Mucosa of descending colon (tissue), 3 donors: ENCODE data around the gene OPCML. TPM values are rescaled to one million over a fixed set of nuclear protein-coding genes. Genes with fewer than 3 reads are reported as not detected.

Source experiments
- ATAC-seq: fragments of 200-7000 bp; cut with Tn5 transposase; one replicate; pipeline ENCODE4 v1.9.1; 2020; ENCODE audit warnings: mild to moderate bottlenecking, moderate library complexity
- DNase-seq, 3 donors: peaks; one replicate each; pipeline ENCODE4 v3.0.0-alpha.2; 2020
- H3K36me3 ChIP-seq: fragments of 200-600 bp; one replicate; pipeline ENCODE4 v1.8.0; 2021; ENCODE audit warnings: low read depth, mild to moderate bottlenecking
- H3K4me1 ChIP-seq: fragments of 200-600 bp; one replicate; pipeline ENCODE4 v1.8.0; 2021; ENCODE audit warnings: low read depth, mild to moderate bottlenecking
- H3K4me3 ChIP-seq: fragments of 200-600 bp; one replicate; pipeline ENCODE4 v1.8.0; 2021; ENCODE audit warnings: mild to moderate bottlenecking
- H3K9me3 ChIP-seq: fragments of 200-600 bp; one replicate; pipeline ENCODE4 v1.8.0; 2021; ENCODE audit warnings: mild to moderate bottlenecking
- intact Hi-C, 2 donors: fragments of 100-400 bp; cut with DNase I in 1 of 2; cut with micrococcal nuclease in 1 of 2; formaldehyde crosslinking; loops; one replicate each; pipeline versions ENCODE4 v1.11.0 to v1.11.1; 2022; cut with DNase I, micrococcal nuclease
- total RNA-seq, 3 donors: library from RNA; stranded (reverse); fragmentation: NEBNext Ultra II Directional in 2 of 3; extraction: Animal tissue kit (Norgen Biotek cat#: 25700) in 2 of 3; gene quantifications; one replicate each; pipeline versions ENCODE4 v1.2.1 to v1.2.4, GENCODE V29; 2021 to 2023
- TF ChIP-seq, protein P1 (sequence below): fragments of 200-600 bp; IDR thresholded peaks from one replicate; pipeline ENCODE4 v1.8.0; 2022; ENCODE audit warnings: antibody characterized with exemption, mild to moderate bottlenecking
- donor health status: DM: no; HTN: no; CAD: no; lungs with moderate emphysema.
- donor health status: DM: no; HTN: no; CAD: no.
- donor health status: DM: no; HTN: yes; CAD: no.

OPCML gene
- total RNA-seq, 3 donors from 2014 or later, result 0.10 to 0.47 TPM; not detected in 1

DNA sequence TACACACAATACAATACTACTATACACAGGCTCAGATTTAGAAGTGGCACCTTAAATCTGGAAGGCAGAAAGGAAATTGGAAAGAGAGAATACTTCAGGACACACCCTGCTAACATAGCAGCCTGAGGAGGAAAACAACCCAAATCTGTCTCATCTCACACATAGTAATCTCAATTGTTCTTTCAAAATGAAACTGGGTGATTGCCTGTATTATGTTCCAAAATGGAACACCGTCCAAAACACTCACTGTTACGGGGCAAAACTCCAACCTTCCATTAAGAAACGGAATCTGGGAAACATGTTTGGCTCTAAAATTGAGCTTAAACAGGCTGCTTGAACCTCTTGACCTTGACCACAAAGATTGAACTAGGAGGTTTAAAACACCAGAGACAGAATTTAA is 572.6 kb downstream of the OPCML start:
- H3K36me3 ChIP-seq, result no peaks in the 10 kb centered on the region
- no peaks in the 10 kb centered on the region for H3K9me3 ChIP-seq
- no peaks in the 10 kb centered on the region for H3K4me1 ChIP-seq
- intact Hi-C loops, result no loop called here
- DNase-seq (no peak), ATAC-seq (no peak)
- H3K4me3 ChIP-seq, result no peak overlapping the region
- TF ChIP-seq, protein P1, sequence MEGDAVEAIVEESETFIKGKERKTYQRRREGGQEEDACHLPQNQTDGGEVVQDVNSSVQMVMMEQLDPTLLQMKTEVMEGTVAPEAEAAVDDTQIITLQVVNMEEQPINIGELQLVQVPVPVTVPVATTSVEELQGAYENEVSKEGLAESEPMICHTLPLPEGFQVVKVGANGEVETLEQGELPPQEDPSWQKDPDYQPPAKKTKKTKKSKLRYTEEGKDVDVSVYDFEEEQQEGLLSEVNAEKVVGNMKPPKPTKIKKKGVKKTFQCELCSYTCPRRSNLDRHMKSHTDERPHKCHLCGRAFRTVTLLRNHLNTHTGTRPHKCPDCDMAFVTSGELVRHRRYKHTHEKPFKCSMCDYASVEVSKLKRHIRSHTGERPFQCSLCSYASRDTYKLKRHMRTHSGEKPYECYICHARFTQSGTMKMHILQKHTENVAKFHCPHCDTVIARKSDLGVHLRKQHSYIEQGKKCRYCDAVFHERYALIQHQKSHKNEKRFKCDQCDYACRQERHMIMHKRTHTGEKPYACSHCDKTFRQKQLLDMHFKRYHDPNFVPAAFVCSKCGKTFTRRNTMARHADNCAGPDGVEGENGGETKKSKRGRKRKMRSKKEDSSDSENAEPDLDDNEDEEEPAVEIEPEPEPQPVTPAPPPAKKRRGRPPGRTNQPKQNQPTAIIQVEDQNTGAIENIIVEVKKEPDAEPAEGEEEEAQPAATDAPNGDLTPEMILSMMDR, result no peak

DNA sequence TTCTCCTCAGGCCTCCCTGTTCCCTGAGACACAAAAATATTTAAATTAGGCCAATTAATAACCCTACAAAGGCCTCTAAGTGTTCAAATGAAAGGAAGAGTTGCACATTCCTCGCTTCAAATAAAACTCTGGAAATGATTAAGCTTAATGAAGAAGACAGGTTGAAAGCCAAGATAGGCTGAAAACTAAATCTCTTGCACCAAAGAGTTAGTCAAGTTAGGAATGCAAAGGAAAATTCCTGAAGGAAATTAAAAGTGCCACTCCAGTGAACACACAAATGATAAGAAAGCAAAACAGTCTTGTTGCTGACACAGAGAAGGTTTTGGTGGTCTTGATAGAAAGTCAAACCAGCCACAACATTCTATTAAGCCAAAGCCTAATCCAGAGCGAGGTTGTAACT is 574.4 kb downstream of the OPCML start:
- TF ChIP-seq, protein P1, result no peak
- DNase-seq (no peak), ATAC-seq (no peak)
- Histone ChIP-seq H3K9me3 (no peaks in the 10 kb centered on the region), H3K4me3 (no peak overlapping the region), H3K36me3 (no peaks in the 10 kb centered on the region), H3K4me1 (no peaks in the 10 kb centered on the region)
- intact Hi-C loops, result no loop called here

DNA sequence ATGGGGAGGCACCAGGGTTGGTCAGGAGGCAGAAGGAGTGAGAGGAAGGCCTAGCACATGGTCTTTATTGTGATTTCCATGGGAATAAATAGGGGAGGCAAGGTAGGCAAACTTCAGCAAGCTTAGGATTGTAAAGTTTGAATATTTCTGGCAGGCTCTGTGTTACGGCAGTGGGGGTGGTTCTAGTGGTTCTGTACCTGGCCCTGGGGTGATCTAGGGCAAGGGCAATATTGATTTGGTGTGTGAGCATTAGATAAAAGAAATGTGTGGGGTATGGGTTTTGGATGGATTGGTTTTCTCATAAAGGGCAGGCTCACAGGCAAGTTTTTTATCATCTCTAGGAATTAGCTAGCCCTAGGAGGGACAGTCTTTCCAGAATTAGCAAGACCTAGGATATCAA is 584.0 kb downstream of the OPCML start:
- Histone ChIP-seq H3K4me1 (no peaks in the 10 kb centered on the region), H3K36me3 (no peaks in the 10 kb centered on the region), H3K9me3 (no peaks in the 10 kb centered on the region), H3K4me3 (no peak overlapping the region)
- ATAC-seq (no peak), DNase-seq (no peak)
- TF ChIP-seq, protein P1, result no peak
- intact Hi-C loops, result no loop called here

DNA sequence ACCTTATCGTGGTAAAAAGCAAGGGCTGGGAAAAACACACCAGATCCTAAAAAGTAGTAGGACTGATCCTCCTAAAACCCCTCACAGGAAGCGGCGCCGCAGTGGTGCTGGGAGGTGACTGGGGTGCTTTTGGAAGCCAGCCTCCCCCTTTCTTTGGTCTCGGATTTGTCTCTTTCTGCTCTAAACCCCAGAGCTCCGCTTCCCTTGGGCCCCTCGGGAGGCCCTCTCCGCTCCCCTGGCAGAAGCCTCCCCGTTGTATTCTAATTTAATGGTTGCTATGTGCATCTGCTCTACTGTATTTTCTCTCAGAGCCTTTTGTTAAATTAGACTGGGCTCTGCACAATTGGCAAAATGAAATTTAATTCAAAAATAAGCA is 587.7 kb downstream of the OPCML start:
- no peak overlapping the region for H3K4me3 ChIP-seq
- no peak for ATAC-seq

DNA sequence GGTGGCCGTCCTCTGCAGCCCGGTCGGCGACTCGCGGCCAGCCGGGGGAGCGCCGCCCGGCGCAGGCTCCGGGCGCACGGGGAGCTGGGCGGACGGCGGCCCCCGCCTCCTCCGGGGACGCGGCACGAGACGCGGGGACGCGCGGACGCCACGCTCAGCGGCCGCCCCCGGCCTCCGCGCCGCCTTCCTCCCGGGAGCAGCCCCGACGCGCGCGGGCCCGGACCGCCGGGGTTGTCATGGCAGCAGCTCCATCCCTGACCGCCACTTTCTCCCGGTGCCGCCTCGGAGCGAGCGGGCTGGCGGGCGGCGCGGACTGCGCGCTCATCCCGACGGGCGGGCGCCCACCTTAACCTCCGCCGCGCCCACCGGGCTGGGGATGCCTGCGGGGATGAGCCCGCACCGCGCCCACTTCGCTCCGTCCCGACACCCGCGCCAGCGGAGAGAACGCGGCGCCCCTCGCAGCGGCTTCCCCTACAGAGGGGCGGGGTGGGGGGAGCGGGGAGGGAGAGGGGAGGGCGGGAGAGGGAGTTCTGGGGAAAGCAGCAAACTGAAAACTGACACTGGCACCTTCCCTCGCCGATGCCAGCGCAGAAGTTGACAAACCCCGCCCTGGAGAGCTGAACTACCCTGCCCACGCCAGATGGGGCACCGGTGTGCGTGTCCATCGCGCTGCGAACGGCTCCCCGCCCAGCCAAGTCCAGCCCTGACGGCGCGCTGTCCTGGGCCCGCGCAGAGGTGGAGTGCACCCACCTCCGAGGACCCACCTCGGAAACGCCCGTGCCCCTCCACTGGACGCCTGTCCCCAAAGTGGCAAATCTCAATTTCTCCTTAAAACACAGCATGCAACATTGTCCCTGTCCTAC is 588.4 kb downstream of the OPCML start:
- no peaks in the 10 kb centered on the region for H3K9me3 ChIP-seq
- no peaks in the 10 kb centered on the region for H3K36me3 ChIP-seq
- TF ChIP-seq, protein P1, result no peak
- DNase-seq, result no peak
- intact Hi-C loops, result no loop called here
- ATAC-seq, result no peak
- no peaks in the 10 kb centered on the region for H3K4me1 ChIP-seq
- no peak overlapping the region for H3K4me3 ChIP-seq

More for the DNA sequence above, 587.7 kb downstream of the OPCML start:
- intact Hi-C loops, result no loop called here
- Histone ChIP-seq H3K4me1 (no peaks in the 10 kb centered on the region), H3K9me3 (no peaks in the 10 kb centered on the region), H3K36me3 (no peaks in the 10 kb centered on the region)
- TF ChIP-seq, protein P1, result no peak
- no peak for DNase-seq

DNA sequence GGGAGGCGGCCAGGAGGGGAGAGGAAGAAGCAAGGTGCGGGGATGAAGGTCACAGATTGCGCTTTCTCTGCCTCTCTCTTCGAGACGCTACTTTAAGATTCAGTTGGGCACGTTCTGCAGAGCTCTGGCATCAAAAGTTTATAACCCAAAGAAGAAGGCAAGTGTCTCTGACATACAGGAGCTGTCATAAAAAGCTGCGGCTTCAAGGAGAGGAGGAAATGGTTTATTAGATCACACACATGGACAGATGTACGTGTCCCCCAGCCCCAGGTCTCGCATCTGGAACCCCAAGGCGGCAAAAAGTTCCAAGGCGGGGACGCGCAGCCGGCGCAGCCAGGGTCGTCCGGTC is 589.0 kb downstream of the OPCML start:
- Histone ChIP-seq H3K9me3 (no peaks in the 10 kb centered on the region), H3K4me1 (no peaks in the 10 kb centered on the region), H3K4me3 (no peak overlapping the region), H3K36me3 (no peaks in the 10 kb centered on the region)
- intact Hi-C loops, result no loop called here
- TF ChIP-seq, protein P1, result no peak
- ATAC-seq (no peak), DNase-seq (no peak)
